GM21576 (cell line): ENCODE measurements around the gene ZMYM2.

Experiments
- ATAC-seq: cut with Tn5 transposase; IDR thresholded peaks from one replicate; pipeline ENCODE4 v1.9.1; 2021; ENCODE audit warnings: mild to moderate bottlenecking, moderate library complexity; ENCODE audit not compliant: unreplicated experiment

Gene ZMYM2

DNA sequence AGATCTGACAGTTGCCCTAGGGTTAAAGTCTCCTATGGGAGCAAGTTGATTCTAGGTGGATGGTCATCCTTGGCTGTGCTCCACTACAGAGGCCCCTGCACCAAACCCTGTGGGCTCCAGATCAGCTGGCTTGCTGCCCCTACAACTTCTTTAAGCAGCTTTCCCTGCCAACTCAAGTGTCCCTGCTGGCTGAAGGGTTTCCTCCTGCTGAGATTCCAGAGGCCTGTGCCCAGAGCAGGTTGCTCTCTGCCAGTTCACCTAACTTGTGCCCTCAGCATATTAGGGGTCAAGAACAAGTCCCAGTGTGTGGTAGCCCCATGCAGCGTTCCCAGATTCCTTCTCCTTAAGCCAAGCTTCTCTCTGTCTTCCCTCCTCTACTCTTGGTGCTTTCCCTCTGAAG, 85.6 kb downstream of the ZMYM2 start:
- ATAC-seq, result no peak

GRCh38 chr13:20045950-20046548, 87.5 kb downstream of the ZMYM2 start:
- ATAC-seq, result no peak

GRCh38 chr13:20049558-20050473, 91.3 kb downstream of the ZMYM2 start:
- ATAC-seq, result no peak

DNA sequence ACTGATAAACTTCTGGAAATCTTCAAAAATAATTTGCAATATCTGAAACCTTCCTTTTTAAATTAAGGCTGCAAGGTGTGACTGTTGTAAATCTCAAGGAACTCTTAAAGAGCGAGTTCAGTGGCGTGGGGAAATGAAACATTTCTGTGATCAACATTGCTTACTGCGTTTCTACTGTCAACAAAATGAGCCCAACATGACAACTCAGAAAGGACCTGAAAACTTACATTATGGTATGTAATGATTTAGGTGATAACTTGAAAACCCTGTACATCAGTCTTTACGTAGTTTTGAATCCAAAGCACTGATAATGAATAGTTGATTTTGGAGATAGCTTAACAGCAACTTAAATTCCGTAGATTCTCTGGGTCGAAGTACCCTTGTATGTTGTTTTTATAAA, 92.8 kb downstream of the ZMYM2 start:
- ATAC-seq, result no peak

DNA sequence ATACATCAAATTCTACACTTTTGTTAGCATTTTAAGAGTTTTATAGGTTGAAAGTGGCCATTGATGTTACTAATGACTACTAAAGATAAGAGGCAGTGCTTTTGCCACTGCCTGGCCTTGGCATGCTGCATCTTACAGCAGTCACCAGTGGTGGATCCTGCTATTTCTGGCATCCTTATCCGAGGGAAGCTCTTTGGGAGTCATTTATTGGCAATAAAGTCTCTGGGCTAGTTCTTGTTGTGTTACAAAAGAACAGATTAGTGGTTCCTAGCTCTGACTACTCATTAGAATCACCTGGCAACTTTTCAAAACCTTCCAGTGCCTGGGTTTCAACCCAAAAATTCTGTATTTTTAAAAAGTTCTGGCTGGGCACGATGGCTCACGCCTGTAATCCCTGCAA, 94.5 kb downstream of the ZMYM2 start:
- no peak for ATAC-seq

DNA sequence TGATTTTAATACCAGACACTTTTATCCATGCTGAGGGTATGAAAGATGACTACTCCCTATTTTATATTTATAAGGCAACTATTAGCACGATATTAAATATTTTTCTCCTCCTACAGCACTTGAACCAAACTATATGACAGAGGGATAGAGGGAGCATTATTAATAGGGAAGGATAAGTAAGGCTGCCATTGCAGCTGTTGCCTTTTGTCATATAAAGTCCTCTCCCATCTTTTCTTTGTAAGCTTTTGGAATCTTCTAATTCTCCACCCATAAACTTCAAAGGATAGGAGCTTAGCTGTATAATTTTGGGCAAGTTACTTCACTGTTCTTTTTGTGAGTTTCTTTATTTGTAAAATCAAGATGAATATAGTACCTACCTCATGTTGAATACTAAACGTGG, 95.4 kb downstream of the ZMYM2 start:
- no peak for ATAC-seq

DNA sequence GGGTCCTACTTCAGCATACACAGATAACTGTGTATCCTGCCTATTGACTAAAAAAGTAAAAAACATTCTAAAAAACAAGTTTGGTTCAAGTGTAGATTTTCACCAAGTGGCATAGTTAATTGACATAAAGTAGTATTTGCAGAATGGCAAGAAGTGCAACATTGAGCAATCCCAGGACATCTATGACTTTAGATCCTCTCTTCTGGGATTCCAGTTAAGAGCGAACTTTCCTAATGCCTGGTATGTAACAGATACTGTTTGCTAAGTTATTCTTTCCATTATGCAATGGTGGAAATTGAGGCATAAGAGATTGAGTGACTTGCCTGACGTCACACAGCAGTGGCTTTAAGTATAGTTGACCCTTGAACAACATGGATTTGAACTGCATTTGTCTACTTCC, 96.1 kb downstream of the ZMYM2 start:
- ATAC-seq, result no peak

DNA sequence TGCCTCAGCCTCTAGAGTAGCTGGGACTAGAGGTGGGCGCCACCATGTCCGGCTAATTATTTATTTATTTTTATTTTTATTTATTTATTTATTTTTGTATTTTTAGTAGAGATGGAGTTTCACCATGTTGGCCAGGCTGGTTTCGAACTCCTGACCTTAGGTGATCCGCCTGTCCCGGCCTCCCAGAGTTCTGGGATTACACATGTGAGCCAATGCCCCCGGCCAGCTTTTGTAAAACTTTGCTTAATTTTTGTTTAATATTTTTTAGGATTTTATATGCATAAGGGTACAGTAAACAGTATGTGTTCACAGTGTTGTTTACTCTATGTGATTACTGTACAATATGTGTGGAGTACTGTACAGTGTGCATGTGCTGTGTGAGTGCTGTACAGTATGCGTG, 98.7 kb downstream of the ZMYM2 start:
- no peak for ATAC-seq

DNA sequence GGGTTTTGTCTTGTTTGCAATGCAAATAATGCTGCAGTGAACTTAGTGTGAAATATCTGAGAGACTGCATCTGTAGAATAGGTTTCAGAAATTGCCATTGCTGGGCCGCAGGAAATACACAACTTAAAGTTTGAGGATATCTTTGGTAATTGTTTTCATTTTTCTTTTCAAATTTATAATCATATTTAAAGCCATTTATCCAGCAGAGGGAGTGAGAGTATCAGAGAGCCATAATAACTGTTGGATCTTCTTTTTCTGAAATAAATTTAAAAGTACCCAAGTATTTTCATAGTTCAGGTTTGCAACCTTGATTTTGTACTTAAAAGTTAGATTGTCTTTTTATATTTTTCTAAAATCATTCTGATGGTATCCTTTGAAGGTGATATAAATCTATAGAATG, 99.4 kb downstream of the ZMYM2 start:
- ATAC-seq, result no peak

DNA sequence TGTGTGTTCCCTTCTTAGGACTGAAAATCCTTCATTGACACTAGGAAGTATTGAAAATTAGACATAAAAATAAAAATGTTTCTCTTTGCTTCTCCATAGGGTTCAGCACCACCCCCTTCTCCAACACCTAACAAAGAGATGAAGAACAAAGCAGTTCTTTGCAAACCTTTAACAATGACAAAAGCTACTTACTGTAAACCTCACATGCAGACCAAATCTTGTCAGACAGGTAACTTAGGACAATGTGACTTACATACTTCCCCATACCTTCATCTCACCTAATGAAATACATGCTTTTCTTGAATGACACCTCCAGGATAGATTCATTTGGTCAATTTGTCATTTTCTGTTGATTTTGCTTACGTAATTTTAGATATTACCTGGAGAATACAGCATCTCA, 99.9 kb downstream of the ZMYM2 start:
- no peak for ATAC-seq

- ATAC-seq, result no peak
These were observed 105.6 kb downstream of the ZMYM2 start for GRCh38 chr13:20064128-20064527.

DNA sequence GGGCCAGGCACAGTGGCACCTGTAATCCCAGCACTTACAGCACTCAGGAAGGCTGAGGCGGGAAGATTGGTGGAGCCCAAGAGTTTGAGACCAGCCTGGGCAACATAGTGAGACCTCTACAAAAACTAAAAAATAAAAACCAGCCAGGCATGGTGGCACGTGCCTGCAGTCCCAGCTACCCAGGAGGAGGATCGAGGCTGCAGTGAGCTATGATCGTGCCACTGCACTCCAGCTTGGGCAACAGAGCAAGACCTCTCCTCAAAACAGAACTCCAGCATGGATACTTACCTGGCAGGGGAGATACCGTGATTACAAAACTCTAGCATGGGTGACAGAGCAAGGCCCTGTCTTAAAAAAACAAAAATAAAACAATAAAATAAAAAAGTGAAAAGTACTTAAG, 107.0 kb downstream of the ZMYM2 start:
- ATAC-seq, result no peak

DNA sequence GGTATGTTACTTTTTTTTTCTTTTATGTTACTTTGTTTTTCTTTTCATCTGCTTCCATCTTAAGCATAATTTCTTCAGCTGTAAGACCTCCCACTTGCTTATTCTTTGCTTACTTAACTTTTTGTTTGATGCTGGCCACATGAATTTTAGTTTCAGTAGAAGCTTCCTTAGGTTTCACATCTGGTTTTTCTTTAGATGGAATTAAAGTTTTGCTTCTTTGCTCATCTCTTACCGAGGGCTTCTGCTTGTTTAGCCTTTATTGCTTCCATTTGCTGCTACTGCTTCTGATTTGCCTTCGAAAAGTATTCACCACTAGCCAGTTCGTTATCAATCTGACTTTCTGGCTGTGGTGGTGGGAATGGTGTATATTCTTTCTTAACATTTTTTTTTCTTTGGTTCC, 111.4 kb downstream of the ZMYM2 start:
- ATAC-seq, result no peak

DNA sequence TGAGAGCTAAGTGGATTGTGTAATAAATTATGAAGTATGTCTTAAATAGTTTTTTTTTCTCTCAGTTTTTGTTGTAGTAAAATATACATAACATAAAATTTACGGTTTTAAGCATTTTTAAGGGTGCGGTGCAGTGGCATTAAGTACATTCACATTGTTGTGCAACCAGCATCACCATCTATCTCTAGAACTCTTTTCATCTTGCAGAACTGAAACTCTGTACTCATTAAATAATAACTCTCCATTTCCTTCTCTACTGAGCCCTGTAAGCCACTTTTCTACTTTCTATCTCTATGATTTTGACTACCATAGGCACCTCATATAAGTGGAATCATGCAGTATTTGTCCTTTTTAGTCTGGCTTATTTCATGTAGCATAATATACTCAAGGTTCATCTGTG, 115.2 kb downstream of the ZMYM2 start:
- ATAC-seq, result no peak

GRCh38 chr13:20074966-20075365, 116.4 kb downstream of the ZMYM2 start:
- ATAC-seq, result no peak

DNA sequence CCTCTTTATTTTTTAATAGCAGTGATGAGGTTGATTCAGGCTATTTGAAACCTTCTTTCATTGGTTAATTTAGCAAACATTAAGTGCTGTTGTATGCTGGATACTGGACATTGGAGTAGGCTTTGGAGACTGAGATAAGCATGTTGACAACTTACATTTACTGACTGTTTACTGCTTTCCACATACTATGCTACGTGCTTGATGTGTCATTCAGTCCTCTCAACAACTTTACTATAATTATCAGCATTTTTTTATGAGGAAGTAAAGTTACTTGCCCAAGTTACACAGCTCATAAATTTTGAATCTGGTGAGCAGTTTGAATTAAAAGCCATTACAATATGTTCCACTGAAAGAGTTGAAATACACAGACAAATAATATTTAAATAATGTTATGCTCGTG, 118.6 kb downstream of the ZMYM2 start:
- no peak for ATAC-seq

DNA sequence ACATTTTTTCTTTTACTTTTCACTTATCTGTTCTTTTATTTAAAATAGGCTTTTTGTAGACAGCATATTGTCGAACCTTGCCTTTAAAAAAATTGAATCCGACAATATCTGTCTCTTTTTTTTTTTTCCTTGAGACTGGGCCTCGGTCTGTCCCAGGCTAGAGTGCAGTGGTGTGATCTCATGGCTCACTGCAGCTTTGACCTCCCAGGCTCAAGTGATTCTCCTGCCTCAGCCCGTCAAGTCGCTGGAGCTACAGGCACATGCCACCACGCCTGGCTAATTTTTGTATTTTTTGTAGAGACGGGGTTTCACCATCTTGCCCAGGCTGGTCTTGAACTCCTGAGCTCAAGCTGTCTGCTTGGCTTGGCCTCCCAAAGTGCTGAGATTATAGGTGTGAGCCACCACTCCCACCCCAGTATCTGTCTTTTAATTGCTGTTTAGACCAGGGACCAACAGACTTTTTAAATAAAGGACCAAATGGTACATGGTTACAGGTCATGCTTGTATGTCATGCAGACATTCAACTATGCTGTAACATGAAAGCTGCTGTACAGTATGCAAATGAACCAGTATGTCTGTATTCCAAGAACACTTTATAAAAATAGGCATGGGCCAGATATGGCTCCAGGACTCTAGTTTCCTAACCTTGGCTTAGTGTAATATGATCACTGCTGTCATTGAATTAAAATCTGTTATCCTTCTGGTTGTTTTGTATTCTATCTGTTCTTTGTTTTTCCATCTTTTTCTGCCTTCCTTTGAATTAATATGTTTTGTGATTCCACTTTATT, 122.0 kb downstream of the ZMYM2 start:
- no peak for ATAC-seq

DNA sequence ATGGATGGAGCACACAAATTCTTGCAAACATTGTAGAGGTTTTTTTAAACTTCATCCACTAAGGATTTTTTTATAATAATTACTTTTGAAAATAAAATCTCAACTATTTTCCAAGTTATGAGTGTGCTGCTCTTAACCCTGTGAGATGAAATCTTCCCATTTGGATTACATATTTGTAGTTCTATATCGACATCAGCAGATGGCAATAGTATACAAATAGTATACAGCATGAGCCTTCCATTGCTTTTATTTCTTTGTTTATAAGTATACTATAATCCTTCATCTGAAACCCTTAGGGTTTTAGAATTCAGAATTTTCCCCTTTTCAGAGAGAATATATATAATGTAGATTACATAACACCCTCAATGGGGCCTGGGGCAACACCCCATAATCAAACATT, 131.8 kb downstream of the ZMYM2 start:
- ATAC-seq, result no peak

DNA sequence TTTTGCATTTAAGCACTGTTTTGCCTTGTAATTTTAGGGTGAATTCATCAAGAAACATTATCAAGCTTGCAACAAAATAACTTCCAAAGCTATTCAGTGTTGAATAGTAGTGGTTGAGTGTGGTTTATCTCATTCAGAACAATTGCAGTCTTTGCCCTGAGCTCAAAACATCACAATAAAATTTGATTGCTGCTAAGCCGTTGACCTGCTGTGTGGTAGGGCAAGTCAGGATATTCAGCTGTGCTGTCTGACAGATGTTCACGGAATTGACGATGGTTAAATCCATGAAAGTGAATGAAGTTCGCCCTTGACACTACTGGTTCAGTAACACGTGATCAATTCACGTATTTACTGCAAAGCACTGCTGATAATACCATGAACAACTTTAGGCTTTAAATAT, 135.4 kb downstream of the ZMYM2 start:
- ATAC-seq, result no peak

DNA sequence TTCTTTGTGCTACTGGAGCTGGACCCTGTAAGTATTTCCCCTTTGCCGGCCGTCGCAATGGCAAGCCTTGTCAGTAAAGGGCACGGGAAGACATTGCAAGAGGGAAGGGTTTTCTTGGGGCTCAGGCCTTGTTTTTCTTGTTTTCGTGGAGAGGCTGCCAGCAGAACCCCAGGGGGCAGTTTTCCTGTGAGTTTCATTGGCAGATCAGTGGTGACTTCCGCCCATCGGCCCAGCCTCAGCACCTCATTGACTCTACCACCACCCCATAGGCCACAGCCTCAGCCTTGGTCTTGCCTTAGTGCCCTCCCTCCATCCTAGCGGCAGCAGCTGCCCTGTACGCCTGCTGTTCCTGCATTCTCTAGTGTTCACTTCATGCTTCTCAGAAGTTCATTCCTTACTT, 140.8 kb downstream of the ZMYM2 start:
- ATAC-seq, result no peak

- ATAC-seq, result no peak
These were observed 143.2 kb downstream of the ZMYM2 start for GRCh38 chr13:20101467-20102316.
